UCSD-AML1 (cell line): ENCODE results near the gene TNF.
"Not testable (repeated sequence)": the region's sequence is repeated elsewhere in the genome, so short reads cannot be mapped to it uniquely, and the experiment has no call there.

ENCODE experiments used
- DNase-seq: peaks from one replicate; lab custom pipeline; 2025; ENCODE audit not compliant: unreplicated experiment; lab: John Stamatoyannopoulos, UW

TNF gene

GRCh38 chr6:31587791-31588777 lies 12.7 kb downstream of the TNF start:
- no peak for DNase-seq

DNA sequence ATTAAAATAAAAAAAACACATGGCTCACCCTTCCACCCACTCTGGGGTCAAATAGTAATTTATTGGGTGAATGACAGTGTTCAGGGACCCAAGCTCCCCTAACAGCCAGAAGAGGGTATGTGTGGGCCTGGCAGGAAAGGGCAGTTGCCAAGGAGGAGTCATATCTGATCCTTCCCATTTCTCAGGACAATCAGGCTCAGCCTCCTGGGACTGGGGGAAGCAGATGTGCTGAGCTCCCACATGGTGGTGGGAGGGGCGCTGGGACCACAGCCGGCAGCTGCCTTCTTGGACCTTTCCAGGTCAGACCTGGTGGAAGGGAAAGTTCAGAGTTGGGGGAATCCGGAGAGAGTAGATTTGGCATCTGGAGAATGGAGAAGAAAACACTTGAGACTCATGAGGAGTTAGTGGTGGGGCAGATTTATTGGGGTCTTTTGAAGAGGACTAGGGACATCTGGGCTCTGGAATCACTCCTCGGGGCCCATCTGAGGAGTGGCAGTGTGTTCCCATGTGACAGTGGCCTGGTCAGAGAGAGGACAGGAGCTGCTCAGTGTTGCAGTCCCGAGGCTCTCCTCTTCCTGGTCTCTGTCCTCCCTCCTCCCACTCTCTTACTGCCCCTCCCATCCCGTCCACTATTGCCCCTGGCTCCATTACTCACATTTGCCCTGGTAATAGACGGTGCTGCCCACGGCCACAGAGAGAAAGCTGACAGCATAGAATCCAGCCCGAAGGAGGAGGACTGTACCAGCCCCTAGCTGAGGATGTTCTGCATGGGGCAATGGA lies 13.7 kb downstream of the TNF start:
- no peak for DNase-seq

GRCh38 chr6:31590691-31591090 lies 15.3 kb downstream of the TNF start:
- not testable (repeated sequence) for DNase-seq

GRCh38 chr6:31592396-31592771 lies 17.0 kb downstream of the TNF start:
- no peak for DNase-seq

DNA sequence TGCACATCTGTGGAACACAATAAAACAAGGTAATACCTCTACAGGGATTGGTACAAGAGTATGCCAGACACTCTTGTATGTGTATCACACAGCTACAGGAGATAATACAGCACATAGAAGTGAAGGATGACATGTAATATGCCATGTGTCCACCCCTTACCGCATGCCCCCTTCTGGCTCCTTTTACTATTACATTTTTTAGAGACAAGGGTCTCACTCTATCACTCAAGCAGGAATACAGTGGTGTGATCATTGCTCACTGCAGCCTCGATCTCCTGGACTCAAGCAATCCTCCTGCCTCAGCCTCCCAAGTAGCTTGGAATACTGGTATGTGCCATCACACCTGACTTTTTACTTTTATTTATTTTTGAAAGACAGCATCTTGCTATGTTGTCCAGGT lies 21.6 kb downstream of the TNF start:
- DNase-seq, result no peak

- no peak for DNase-seq
Observed at GRCh38 chr6:31607317-31607716, 32.0 kb downstream of the TNF start.

- no peak for DNase-seq
Observed at GRCh38 chr6:31609519-31610406, 34.4 kb downstream of the TNF start.

- DNase-seq, result no peak
Observed at GRCh38 chr6:31610968-31611367, 35.6 kb downstream of the TNF start.

- peak; percentile 47 for DNase-seq
Observed at GRCh38 chr6:31614075-31614619, 38.8 kb downstream of the TNF start.

DNA sequence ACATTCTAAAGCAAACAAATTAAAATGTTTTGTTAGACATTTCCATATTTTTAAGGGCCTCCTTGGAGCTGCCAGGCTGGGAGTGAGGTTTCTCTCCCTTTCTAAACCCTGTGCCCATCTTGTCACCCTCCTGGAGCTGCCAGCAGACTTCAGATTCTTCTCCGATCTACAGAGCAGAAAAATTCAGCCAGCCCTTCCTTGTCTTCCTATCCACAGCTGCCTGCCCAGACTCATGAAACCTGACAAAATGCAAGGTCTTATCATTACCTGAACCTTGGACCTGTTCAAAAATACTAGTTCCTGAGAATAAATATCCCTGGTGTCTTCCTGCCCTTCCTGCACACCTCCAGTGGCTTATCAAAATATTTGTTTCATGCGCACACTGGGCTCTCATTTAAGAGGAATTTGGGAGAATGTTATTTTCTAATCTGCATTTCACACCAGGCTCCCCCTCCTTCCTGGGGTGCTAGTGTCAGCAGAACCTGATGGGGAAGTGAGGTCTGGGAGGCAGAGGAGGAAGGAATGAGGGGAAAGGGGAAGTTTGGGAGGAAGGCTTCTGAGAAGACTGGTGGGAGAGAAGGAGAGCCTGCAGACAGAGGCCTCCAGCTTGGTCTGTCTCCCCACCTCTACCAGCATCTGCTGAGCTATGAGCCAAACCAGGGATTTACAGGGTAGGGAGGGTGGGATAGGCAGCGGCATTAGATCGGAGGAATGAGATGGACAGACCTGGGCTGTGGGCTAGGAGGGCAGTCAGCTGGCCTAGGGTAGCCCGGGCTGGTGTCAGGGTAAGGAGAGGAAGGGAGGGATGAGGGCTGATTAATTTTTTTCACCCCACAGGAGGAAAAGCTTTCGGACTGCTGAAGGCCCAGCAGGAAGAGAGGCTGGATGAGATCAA lies 39.6 kb downstream of the TNF start, which contains the start of gene AIF1:
Gene AIF1, plus strand, starts transcription at position 551 of the 895 bp plus-strand sequence. Its CDS starts 96 bp downstream, at position 647.
- peak; percentile 68 for DNase-seq

DNA sequence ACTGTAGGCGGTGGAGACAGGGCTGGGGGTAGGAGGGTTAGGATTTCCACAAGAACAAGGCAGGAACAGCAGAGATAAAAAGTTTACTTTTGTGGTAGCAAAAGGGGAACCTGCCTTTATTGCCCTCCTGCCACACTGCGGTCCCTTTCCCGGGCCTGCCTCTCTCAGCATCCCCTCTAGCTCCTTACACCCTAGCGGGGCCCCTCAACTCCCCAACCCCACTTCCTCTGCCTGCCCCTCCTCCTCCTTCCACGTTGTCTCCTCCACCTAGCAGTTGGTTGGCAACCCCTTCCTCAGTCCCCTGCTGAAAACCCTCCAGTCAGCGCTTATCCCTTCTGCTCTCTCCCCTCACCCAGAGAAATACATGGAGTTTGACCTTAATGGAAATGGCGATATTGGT lies 40.4 kb downstream of the TNF start:
- peak; percentile 79 for DNase-seq

DNA sequence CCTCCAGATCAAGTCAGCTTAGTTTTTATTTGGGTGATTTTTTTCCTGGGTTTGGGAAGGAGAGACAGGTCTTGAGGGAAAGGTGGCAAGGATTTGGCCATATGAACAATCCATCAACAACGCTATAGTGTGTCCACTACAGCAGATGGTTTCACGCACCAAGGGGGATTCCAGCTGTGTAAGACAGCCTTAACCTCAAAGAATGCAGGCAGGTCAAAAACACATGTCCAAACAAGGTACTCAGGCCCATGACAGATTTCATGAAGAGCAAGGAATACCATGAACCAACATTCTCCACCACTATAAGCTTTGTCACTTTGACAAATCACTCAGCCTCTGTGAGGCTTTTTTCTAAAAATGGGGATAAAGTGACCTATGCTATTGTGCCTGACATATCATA lies 41.6 kb downstream of the TNF start:
- DNase-seq, result no peak

GRCh38 chr6:31619805-31620585 lies 44.6 kb downstream of the TNF start:
- peak; percentile 99 for DNase-seq

- peak; percentile 89 for DNase-seq
Observed at GRCh38 chr6:31620586-31621319, 45.4 kb downstream of the TNF start, which contains the start of gene PRRC2A. PRRC2A (plus strand) TSS chr6:31620715; CDS start chr6:31622790, 2,075 bp downstream.

- DNase-seq, result no peak
Observed at GRCh38 chr6:31621320-31621939, 46.1 kb downstream of the TNF start.

DNA sequence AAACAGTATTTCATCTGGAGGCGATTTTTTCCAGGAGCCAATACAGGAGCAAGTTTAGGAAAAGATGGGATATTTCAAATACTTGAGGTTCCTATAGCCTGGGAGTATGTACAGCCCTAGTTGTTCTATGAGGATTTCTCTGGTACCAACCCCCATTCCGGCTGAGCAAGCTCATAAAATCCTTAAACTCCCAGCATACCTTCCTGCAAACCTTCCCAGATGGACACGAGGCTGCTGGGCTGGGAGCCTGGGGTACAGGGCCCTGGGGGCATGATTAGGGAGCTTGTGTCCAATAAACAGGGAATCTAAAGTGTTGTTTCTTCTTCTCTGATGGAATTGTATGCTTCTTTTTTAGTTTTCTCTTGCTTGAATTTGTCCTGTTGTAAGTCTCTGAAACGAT lies 46.6 kb downstream of the TNF start:
- DNase-seq, result no peak

DNA sequence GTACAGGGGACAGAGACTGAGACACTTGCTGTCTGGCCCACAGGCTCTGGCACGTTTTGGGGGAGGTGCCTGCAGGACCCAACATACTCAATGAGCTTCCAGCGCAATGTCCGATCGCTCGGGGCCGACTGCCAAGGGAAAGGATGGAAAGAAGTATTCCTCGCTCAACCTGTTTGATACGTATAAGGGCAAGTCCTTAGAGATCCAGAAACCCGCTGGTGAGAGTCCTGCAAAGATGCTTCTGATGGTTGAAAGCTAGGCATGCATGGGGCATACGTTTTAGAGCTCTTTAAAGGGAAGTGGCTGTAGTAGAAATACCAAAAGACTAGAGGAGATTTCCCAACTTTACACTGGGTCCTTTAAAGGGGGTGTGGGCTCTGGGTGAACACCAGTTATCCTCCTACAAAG lies 47.3 kb downstream of the TNF start:
- no peak for DNase-seq

- DNase-seq, result no peak
Observed at GRCh38 chr6:31624070-31624469, 48.7 kb downstream of the TNF start.
